ENCODE measurements around the gene TMC6. TPM values are rescaled to one million over a fixed set of nuclear protein-coding genes. Genes with fewer than 3 reads are reported as not detected.

The TMC6 gene
- total and polyA plus RNA-seq, 2 of the 13 experiments (the other 11 are each of a cell fraction or from before 2014, with no cell fraction given): 48.4 to 99.1 TPM

DNA sequence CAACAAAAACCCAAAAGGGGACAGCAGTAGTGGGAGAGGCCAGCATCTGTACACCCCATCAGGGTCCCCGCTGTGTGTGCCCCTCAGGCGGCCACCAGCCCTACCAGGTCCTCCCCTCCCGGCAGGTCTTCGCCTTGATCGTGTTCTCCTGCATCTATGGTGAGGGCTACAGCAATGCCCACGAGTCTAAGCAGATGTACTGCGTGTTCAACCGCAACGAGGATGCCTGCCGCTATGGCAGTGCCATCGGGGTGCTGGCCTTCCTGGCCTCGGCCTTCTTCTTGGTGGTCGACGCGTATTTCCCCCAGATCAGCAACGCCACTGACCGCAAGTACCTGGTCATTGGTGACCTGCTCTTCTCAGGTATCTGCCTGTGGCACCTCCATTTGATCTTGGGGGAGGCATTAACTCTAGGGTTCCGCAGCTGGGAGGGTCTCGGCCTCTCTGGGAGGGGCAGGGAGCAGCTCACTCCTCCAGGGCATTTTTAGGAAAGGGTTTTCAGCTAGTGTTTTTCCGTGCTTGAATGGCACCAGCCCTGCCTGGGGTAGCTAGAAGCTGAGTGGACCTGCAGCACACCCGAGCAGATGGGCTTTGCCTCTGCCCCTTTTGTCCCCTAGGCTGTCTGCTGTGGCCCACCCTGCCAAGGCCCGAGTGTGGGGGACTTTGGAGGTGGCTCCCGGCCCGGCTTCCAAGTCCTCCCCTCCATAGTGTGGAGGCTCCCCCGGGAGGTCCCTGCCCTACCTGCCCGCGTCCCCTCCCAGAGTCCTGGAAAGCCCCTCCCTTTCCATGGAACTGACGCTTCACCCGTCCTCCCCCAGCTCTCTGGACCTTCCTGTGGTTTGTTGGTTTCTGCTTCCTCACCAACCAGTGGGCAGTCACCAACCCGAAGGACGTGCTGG, 42.4 kb upstream of the TMC6 start:
- no peak overlapping the region for H2AFZ ChIP-seq (ENCODE audit: low read length)
- TSS peak; percentile 36 for BruUV-seq (replicated peaks)
- no peak overlapping the region for H3K27ac ChIP-seq (ENCODE audit: extremely low read length, insufficient read depth, low read length)
- H4K20me1 ChIP-seq (ENCODE audit: insufficient read depth, low read length): peaks cover 5% of the 10 kb centered on the region; the same call in 1 of the 2 replicates
- in situ Hi-C loops (cut with HindIII; ENCODE audit: extremely low pct_ligation_motif_present, low pct_unique_long_range_greater_than_20kb): no loop called here
- WGBS (ENCODE audit: low lambda C conversion rate): 96% methylated on average over 30 of the region's 31 CpGs
- no peak overlapping the region for H3K9ac ChIP-seq (ENCODE audit: insufficient read depth, low read depth, low read length)
- ATAC-seq: no peak
- H3K4me2 ChIP-seq (ENCODE audit: low read depth, low read length): no peak overlapping the region
- no peaks in the 10 kb centered on the region for H3K9me3 ChIP-seq (ENCODE audit: low read length)
- H3K36me3 ChIP-seq (replicated peaks in 1 of 2; ENCODE audit: control insufficient read depth in 1 of 2, insufficient read depth in 2 of 2, low read length in 2 of 2): peaks cover 8 to 29% of the 10 kb centered on the region in 2 experiments
- 0 out of 2 replicates have a peak, but pooled peaks have one; percentile 36 for TF ChIP-seq POLR2G (IDR thresholded peaks at IDR 0.05; ENCODE audit: low read depth, low read length)
- no peak for TF ChIP-seq FLYWCH1 (CRISPR knock-in tag; IDR thresholded peaks at IDR 0.05)
- peak; percentile 14 for TF ChIP-seq AGO2 (optimal IDR thresholded peaks at IDR 0.05; ENCODE audit: low read depth, low read length)
- TF ChIP-seq AKAP8 (CRISPR knock-in tag; IDR thresholded peaks at IDR 0.05): 0 out of 2 replicates have a peak, but pooled peaks have one; percentile 51
- no peak for TF ChIP-seq ZNF746 (CRISPR knock-in tag; IDR thresholded peaks at IDR 0.05)
- no peak for TF ChIP-seq ZMYM4 (CRISPR knock-in tag; IDR thresholded peaks at IDR 0.05)
- DNase-seq (ENCODE audit: low spot score): no peak
- H3K79me2 ChIP-seq (ENCODE audit: insufficient read depth, low read length): peaks cover 8% of the 10 kb centered on the region
- H3K4me3 ChIP-seq (replicated peaks in 1 of 3; ENCODE audit: insufficient read depth in 1 of 3, low read depth in 2 of 3, low read length in 3 of 3): no peak overlapping the region
- ChIA-PET CTCF (ENCODE audit: low intra/inter-chr PET ratio, low total read pairs) (no interaction called here), POLR2A (interaction anchor here (1.7 kb wide), 1 partner anchor 16 kb away, joined by 6 read pairs; the partner anchor contains the start of genes AFMID and TK1)
- peaks cover 60% of the 10 kb centered on the region for H3K4me1 ChIP-seq (ENCODE audit: insufficient read depth, low read length)
- FAIRE-seq: no peak
- H3K27me3 ChIP-seq (ENCODE audit: control insufficient read depth in 1 of 2, insufficient read depth in 2 of 2, low read length in 2 of 2): no peaks in the 10 kb centered on the region
- intact Hi-C loops (cut with micrococcal nuclease; ENCODE audit: unreplicated experiment): no loop called here

Data from HepG2 (cell line).